Measurements from ENCODE around the gene TEPSIN.

DNA sequence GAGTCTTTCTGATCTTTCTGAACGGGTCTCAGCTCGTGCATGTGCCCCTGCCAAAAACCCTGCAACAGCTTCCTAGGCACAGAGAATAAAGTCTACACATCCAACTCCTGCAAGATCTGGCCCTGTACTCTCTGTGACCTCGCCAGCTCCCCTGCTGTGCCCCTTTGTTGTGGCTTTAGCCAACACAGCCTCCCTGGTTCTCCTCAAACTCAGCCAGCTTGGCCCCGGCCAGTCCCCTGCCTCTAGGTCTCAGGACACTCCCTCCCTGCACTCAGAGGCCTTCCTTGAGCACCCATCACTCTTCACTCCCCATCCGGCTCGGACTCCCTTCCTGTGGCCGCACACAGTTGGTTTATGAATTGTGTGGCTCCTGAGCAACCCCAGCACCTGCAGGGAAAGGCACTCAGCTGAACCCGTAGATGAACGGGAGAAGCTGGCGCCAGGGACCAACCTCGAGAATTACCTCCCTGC lies 17.4 kb downstream of the TEPSIN start:
- TF ChIP-seq, protein P1, sequence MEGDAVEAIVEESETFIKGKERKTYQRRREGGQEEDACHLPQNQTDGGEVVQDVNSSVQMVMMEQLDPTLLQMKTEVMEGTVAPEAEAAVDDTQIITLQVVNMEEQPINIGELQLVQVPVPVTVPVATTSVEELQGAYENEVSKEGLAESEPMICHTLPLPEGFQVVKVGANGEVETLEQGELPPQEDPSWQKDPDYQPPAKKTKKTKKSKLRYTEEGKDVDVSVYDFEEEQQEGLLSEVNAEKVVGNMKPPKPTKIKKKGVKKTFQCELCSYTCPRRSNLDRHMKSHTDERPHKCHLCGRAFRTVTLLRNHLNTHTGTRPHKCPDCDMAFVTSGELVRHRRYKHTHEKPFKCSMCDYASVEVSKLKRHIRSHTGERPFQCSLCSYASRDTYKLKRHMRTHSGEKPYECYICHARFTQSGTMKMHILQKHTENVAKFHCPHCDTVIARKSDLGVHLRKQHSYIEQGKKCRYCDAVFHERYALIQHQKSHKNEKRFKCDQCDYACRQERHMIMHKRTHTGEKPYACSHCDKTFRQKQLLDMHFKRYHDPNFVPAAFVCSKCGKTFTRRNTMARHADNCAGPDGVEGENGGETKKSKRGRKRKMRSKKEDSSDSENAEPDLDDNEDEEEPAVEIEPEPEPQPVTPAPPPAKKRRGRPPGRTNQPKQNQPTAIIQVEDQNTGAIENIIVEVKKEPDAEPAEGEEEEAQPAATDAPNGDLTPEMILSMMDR (IDR thresholded peaks at IDR 0.05; ENCODE audit: insufficient read depth, low read length) = no peak
- TF ChIP-seq GABPA (IDR thresholded peaks at IDR 0.05; ENCODE audit: low read depth) = no peak
- TF ChIP-seq, protein P2, sequence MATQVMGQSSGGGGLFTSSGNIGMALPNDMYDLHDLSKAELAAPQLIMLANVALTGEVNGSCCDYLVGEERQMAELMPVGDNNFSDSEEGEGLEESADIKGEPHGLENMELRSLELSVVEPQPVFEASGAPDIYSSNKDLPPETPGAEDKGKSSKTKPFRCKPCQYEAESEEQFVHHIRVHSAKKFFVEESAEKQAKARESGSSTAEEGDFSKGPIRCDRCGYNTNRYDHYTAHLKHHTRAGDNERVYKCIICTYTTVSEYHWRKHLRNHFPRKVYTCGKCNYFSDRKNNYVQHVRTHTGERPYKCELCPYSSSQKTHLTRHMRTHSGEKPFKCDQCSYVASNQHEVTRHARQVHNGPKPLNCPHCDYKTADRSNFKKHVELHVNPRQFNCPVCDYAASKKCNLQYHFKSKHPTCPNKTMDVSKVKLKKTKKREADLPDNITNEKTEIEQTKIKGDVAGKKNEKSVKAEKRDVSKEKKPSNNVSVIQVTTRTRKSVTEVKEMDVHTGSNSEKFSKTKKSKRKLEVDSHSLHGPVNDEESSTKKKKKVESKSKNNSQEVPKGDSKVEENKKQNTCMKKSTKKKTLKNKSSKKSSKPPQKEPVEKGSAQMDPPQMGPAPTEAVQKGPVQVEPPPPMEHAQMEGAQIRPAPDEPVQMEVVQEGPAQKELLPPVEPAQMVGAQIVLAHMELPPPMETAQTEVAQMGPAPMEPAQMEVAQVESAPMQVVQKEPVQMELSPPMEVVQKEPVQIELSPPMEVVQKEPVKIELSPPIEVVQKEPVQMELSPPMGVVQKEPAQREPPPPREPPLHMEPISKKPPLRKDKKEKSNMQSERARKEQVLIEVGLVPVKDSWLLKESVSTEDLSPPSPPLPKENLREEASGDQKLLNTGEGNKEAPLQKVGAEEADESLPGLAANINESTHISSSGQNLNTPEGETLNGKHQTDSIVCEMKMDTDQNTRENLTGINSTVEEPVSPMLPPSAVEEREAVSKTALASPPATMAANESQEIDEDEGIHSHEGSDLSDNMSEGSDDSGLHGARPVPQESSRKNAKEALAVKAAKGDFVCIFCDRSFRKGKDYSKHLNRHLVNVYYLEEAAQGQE (IDR thresholded peaks at IDR 0.05; ENCODE audit: insufficient replicate concordance, low read depth) = no peak
